Stimulated activated memory B cell treated with anti-CD40 and anti-IgM and Interleukin-4, amounts not matched to agents 10 μg/mL and 1 μg/mL and 100 μg/mL, for 72 hours (primary cell): ENCODE data around the gene SYTL2.

Source experiments
- ATAC-seq: fragments of 150-1000 bp; cut with Tn5 transposase; 2 replicates; pipeline ENCODE4 v1.10.0; 2021
- H3K27ac Mint-ChIP-seq: one replicate; pipeline ENCODE4 v1.8.0; 2022; ENCODE audit warnings: mild to moderate bottlenecking, mixed read lengths
- H3K27me3 Mint-ChIP-seq: one replicate; pipeline ENCODE4 v1.8.0; 2022; ENCODE audit warnings: mixed read lengths
- H3K36me3 Mint-ChIP-seq: one replicate; pipeline ENCODE4 v1.8.0; 2022; ENCODE audit warnings: mixed read lengths
- H3K4me1 Mint-ChIP-seq: one replicate; pipeline ENCODE4 v1.8.0; 2022; ENCODE audit warnings: mixed read lengths
- H3K4me3 Mint-ChIP-seq: one replicate; pipeline ENCODE4 v1.8.0; 2022; ENCODE audit warnings: mild to moderate bottlenecking, moderate library complexity, mixed read lengths
- H3K9me3 Mint-ChIP-seq: one replicate; pipeline ENCODE4 v1.8.0; 2022; ENCODE audit warnings: mixed read lengths

Gene SYTL2

DNA sequence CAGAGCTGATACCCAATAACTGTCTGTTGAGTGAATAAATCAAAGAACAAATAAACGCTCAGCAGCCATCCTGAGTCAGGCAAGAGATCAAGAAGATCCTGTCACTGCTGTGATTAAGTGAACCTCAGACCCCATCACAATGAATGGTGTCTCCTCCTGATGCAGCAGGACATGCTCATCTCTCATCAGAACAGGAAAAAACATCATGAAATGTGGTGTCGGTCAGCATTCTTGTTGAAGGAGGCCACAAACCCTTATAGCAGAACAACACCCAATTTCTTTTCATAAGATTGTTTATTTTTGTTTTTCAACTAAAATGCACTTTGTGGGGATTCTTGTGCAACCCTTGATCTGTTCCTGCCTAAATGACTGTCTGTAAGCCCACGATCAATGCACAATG lies 60.3 kb downstream of the SYTL2 start:
- no peaks in the 10 kb centered on the region for H3K36me3 Mint-ChIP-seq
- no peak overlapping the region for H3K4me3 Mint-ChIP-seq
- no peak for ATAC-seq

GRCh38 chr11:85749884-85750283 lies 61.1 kb downstream of the SYTL2 start:
- Mint-ChIP-seq H3K4me3 (no peak overlapping the region), H3K27ac (no peak overlapping the region), H3K9me3 (no peaks in the 10 kb centered on the region), H3K36me3 (no peaks in the 10 kb centered on the region), H3K4me1 (no peaks in the 10 kb centered on the region), H3K27me3 (peaks cover 19% of the 10 kb centered on the region)
- ATAC-seq, result no peak

More for the DNA sequence above, 60.3 kb downstream of the SYTL2 start:
- H3K27ac Mint-ChIP-seq, result no peak overlapping the region
- no peaks in the 10 kb centered on the region for H3K4me1 Mint-ChIP-seq
- no peaks in the 10 kb centered on the region for H3K9me3 Mint-ChIP-seq
- peaks cover 19% of the 10 kb centered on the region for H3K27me3 Mint-ChIP-seq

- peaks cover 19% of the 10 kb centered on the region for H3K27me3 Mint-ChIP-seq
- no peaks in the 10 kb centered on the region for H3K4me1 Mint-ChIP-seq
- no peak overlapping the region for H3K4me3 Mint-ChIP-seq
- no peak for ATAC-seq
- H3K9me3 Mint-ChIP-seq, result no peaks in the 10 kb centered on the region
- H3K36me3 Mint-ChIP-seq, result no peaks in the 10 kb centered on the region
- H3K27ac Mint-ChIP-seq, result no peak overlapping the region
Measured at GRCh38 chr11:85749287-85749834, 61.6 kb downstream of the SYTL2 start.

DNA sequence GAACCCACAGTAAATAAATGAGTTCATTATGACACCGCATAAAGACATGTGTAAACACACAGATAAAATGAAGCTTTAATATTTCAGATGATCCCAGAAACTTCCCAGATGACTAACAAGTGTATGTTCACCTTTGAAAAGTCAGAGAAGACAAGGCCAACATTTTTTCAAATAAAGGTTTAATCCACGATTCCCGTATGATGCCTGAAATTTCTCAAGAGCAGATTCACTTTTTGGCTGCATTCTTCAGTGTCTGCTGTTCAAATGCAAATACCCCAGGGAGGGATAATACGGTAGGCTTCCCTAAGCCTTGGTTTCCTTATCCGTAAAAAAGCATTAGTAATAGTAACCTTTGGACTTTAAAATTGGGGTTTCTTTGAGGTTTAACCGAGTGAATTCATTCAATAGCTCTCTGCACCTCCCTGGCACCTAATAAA lies 62.5 kb downstream of the SYTL2 start:
- Mint-ChIP-seq H3K4me1 (no peaks in the 10 kb centered on the region), H3K36me3 (no peaks in the 10 kb centered on the region), H3K27me3 (peaks cover 19% of the 10 kb centered on the region), H3K27ac (no peak overlapping the region), H3K4me3 (no peak overlapping the region), H3K9me3 (no peaks in the 10 kb centered on the region)
- ATAC-seq, result no peak

GRCh38 chr11:85746670-85747069 lies 64.3 kb downstream of the SYTL2 start:
- no peaks in the 10 kb centered on the region for H3K9me3 Mint-ChIP-seq

GRCh38 chr11:85745626-85746025 lies 65.3 kb downstream of the SYTL2 start:
- Mint-ChIP-seq H3K36me3 (no peaks in the 10 kb centered on the region), H3K9me3 (no peaks in the 10 kb centered on the region), H3K4me1 (no peaks in the 10 kb centered on the region), H3K4me3 (no peak overlapping the region), H3K27ac (no peak overlapping the region), H3K27me3 (no peaks in the 10 kb centered on the region)
- no peak for ATAC-seq

More at GRCh38 chr11:85746670-85747069, 64.3 kb downstream of the SYTL2 start:
- Mint-ChIP-seq H3K4me1 (no peaks in the 10 kb centered on the region), H3K27me3 (peaks cover 1% of the 10 kb centered on the region), H3K27ac (no peak overlapping the region), H3K36me3 (no peaks in the 10 kb centered on the region), H3K4me3 (no peak overlapping the region)
- no peak for ATAC-seq

- Mint-ChIP-seq H3K27ac (no peak overlapping the region), H3K9me3 (no peaks in the 10 kb centered on the region), H3K4me3 (no peak overlapping the region), H3K36me3 (no peaks in the 10 kb centered on the region), H3K4me1 (no peaks in the 10 kb centered on the region), H3K27me3 (no peaks in the 10 kb centered on the region)
- ATAC-seq, result no peak
Measured at GRCh38 chr11:85742873-85743275, 68.1 kb downstream of the SYTL2 start.

DNA sequence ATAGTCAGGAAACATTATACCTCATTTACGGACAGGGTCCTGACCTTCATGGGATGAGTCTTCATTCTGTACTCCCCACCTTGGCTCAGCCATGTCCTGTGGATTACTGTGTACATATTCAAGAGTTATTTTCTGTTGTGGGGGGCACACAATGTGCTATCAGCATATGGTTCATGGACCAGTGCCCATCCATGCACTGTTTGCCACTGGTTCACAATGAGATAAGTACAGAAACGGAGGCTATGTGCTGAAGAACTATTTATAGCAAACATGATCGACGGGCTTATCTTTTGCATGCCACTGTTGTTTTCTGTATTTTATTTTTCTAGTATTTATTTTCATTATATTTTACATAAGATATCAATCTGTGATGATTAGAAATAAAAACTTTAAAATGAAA lies 68.6 kb downstream of the SYTL2 start:
- H3K4me3 Mint-ChIP-seq, result no peak overlapping the region
- H3K27me3 Mint-ChIP-seq, result no peaks in the 10 kb centered on the region
- no peaks in the 10 kb centered on the region for H3K36me3 Mint-ChIP-seq
- no peak for ATAC-seq
- H3K9me3 Mint-ChIP-seq, result no peaks in the 10 kb centered on the region
- no peaks in the 10 kb centered on the region for H3K4me1 Mint-ChIP-seq
- no peak overlapping the region for H3K27ac Mint-ChIP-seq

DNA sequence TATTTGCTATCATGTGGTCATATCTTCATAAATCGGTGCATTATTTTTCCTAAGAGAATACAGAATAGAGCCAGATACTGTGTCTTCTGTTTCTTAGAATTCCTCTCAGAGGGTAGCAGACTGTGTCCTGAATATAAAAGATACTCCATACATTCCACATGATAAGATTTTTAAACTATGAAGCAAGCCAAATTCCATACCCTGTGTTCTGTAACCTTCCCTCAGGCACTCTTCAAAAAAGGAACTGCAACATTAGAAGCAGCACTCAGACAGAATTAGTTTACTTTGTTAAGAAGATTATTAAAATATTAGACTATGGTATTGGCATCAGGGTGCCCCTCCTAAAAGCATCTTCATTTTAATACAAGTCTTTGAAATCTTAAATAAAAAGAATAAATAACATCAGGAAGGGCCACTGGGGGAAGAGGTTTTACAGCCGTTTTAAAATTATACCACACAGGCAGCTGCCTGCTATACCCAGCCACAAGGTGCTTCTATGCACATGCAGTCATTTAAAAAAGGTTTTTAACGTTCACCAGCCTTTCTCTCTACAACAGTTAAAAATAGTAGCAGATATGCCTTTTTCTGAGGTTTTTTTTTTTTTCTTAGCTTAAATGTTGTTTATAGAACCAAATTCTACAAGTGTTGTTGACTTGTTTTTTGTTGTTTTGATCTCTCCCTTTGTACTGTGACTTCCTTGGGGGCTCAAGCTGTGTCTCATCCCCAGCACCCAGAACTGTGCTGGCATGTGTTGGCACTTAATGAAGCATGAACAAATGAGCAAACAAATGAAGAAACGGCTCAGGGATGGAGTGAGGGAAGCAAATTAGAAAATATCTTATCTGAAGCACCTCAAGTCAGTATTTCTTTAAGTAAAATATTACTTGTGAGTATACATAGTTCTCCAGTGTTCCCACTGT lies 70.2 kb downstream of the SYTL2 start:
- Mint-ChIP-seq H3K36me3 (no peaks in the 10 kb centered on the region), H3K9me3 (no peaks in the 10 kb centered on the region), H3K27ac (no peak overlapping the region), H3K4me3 (no peak overlapping the region), H3K27me3 (no peaks in the 10 kb centered on the region), H3K4me1 (no peaks in the 10 kb centered on the region)
- no peak for ATAC-seq

GRCh38 chr11:85737738-85738137 lies 73.2 kb downstream of the SYTL2 start:
- H3K4me1 Mint-ChIP-seq, result no peaks in the 10 kb centered on the region
- H3K27ac Mint-ChIP-seq, result no peak overlapping the region
- no peaks in the 10 kb centered on the region for H3K27me3 Mint-ChIP-seq
- no peak for ATAC-seq
- no peak overlapping the region for H3K4me3 Mint-ChIP-seq
- no peaks in the 10 kb centered on the region for H3K36me3 Mint-ChIP-seq
- no peaks in the 10 kb centered on the region for H3K9me3 Mint-ChIP-seq

- no peaks in the 10 kb centered on the region for H3K36me3 Mint-ChIP-seq
- H3K27me3 Mint-ChIP-seq, result no peaks in the 10 kb centered on the region
- H3K4me3 Mint-ChIP-seq, result no peak overlapping the region
- no peak for ATAC-seq
- no peaks in the 10 kb centered on the region for H3K9me3 Mint-ChIP-seq
- H3K4me1 Mint-ChIP-seq, result no peaks in the 10 kb centered on the region
- H3K27ac Mint-ChIP-seq, result no peak overlapping the region
Measured at GRCh38 chr11:85735876-85736460, 75.0 kb downstream of the SYTL2 start.

GRCh38 chr11:85732965-85733364 lies 78.0 kb downstream of the SYTL2 start:
- Mint-ChIP-seq H3K9me3 (no peaks in the 10 kb centered on the region), H3K36me3 (no peaks in the 10 kb centered on the region)

DNA sequence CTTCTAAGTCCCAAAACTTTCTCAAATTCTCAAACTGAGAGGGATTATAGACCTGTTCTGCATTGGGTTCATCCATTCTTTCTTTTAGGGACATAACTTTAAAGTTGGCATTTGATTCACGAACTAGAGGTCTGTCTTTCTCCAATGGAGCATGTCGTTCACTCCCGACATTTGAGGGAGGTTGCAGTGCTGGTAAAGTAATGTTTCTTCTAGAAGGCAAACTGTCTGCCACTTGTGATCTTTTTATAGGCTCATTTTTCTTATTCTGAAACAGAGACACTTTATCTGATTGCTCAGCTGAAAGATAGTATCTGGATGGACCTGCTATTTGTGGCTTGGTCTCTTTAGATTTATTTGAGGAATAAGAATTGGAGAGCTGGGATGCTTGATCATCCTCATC lies 84.6 kb downstream of the SYTL2 start:
- Mint-ChIP-seq H3K27me3 (peaks cover 17% of the 10 kb centered on the region), H3K4me3 (no peak overlapping the region), H3K27ac (no peak overlapping the region), H3K36me3 (no peaks in the 10 kb centered on the region), H3K9me3 (no peaks in the 10 kb centered on the region), H3K4me1 (no peaks in the 10 kb centered on the region)
- no peak for ATAC-seq

More at GRCh38 chr11:85732965-85733364, 78.0 kb downstream of the SYTL2 start:
- H3K27me3 Mint-ChIP-seq, result peaks cover 9% of the 10 kb centered on the region
- H3K4me3 Mint-ChIP-seq, result no peak overlapping the region
- H3K4me1 Mint-ChIP-seq, result no peaks in the 10 kb centered on the region
- no peak for ATAC-seq
- no peak overlapping the region for H3K27ac Mint-ChIP-seq

DNA sequence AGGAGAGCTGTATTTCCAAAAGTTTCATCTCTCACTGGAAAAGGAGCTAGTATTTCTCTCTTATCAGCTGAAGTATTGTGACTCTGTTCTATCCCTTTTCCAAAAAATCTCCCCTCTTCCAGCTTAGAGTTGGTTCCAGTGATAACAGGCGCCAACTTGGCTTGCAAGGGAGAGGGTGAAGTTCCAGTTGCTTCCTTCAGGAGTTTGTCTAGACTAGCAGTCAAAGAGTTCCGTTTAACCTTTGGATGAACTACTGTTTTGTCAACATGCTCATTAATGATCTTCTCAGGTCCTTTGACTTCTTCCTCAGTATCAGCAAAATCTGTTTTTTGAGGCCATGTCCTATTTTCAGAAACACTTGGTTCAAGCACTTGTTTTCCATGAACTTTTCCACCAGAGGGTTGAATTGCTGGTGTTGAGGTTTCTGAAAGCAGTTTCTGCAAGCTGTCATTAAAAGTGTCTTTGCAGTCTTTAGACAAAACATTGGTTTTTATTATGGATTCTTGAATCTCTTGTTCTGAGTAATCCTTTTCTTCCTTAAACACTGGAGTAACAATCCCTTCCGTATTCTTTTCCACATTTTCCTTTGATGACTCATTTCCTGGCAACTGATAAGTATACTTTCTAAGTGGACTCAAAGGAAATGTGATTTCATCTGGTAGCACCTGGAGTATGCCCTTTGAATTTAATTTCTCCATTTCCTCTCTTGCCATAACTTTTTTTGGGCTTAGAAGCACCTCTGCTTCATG lies 85.3 kb downstream of the SYTL2 start:
- H3K4me1 Mint-ChIP-seq, result no peaks in the 10 kb centered on the region
- peaks cover 17% of the 10 kb centered on the region for H3K27me3 Mint-ChIP-seq
- no peak overlapping the region for H3K27ac Mint-ChIP-seq
- H3K36me3 Mint-ChIP-seq, result no peaks in the 10 kb centered on the region
- no peaks in the 10 kb centered on the region for H3K9me3 Mint-ChIP-seq
- no peak for ATAC-seq
- no peak overlapping the region for H3K4me3 Mint-ChIP-seq

- no peaks in the 10 kb centered on the region for H3K9me3 Mint-ChIP-seq
- no peak overlapping the region for H3K4me3 Mint-ChIP-seq
- no peaks in the 10 kb centered on the region for H3K4me1 Mint-ChIP-seq
- no peak overlapping the region for H3K27ac Mint-ChIP-seq
- no peak for ATAC-seq
- H3K36me3 Mint-ChIP-seq, result no peaks in the 10 kb centered on the region
- peaks cover 14% of the 10 kb centered on the region for H3K27me3 Mint-ChIP-seq
Measured at GRCh38 chr11:85724748-85725465, 86.0 kb downstream of the SYTL2 start.
